SK-MEL-5 (cell line): ENCODE measurements around the gene HOMER2. TPM values are rescaled to one million over a fixed set of nuclear protein-coding genes. Genes with fewer than 3 reads are reported as not detected.
"Not testable (repeated sequence)": the region's sequence is repeated elsewhere in the genome, so short reads cannot be mapped to it uniquely, and the experiment has no call there.

ENCODE experiments used
- DNase-seq: peaks from one replicate; pipeline ENCODE4 v3.0.0-alpha.2; 2016; ENCODE audit warnings: low read depth, low spot score
- in situ Hi-C: cut with HindIII; loops from 2 replicates; pipeline ENCODE4 v1.10.0; 2016; ENCODE audit warnings: low sequenced_read_pairs, high pct_unique_total_duplicates, low pct_unique_long_range_greater_than_20kb
- polyA plus RNA-seq, 2 experiments: library from polyadenylated mRNA; depleted of rRNA; stranded (reverse); fragments of >200 nt; gene quantifications; 2 replicates each; pipeline ENCODE4 v1.2.3, GENCODE V29; 2015
- total RNA-seq: library from RNA; depleted of rRNA; stranded (reverse); fragments of >200 nt; shearing (Covaris generic); gene quantifications from 2 replicates; pipeline ENCODE4 v1.2.3, GENCODE V29; 2014; rRNA removed

HOMER2 gene
- 8.8 and 13.4 TPM in 2 replicates for total RNA-seq
- polyA plus RNA-seq (2015; cell fraction: cytosol; rRNA removed) = 7.8 and 10.6 TPM in 2 replicates
- polyA plus RNA-seq (2015; cell fraction: nucleus; rRNA removed) = 9.2 and 9.6 TPM in 2 replicates

GRCh38 chr15:82952158-82953081 lies at the start of gene HOMER2:
Gene HOMER2 (minus strand): TSS chr15:82952720. CDS start chr15:82952535, 185 bp downstream.
- in situ Hi-C loops = no loop called here
- no peak for DNase-seq

GRCh38 chr15:83000672-83001031 lies 48.1 kb upstream of the HOMER2 start:
- in situ Hi-C loops, DNase-seq: not testable (repeated sequence)

- in situ Hi-C loops = no loop called here
These were observed 47.6 kb upstream of the HOMER2 start for GRCh38 chr15:82999905-83000671.

GRCh38 chr15:82999426-82999825 lies 46.9 kb upstream of the HOMER2 start:
- DNase-seq = peak; percentile 22
- in situ Hi-C loops = no loop called here

More at GRCh38 chr15:82999905-83000671, 47.6 kb upstream of the HOMER2 start:
- peak; percentile 69 for DNase-seq

GRCh38 chr15:82995938-82996337 lies 43.4 kb upstream of the HOMER2 start:
- in situ Hi-C loops = no loop called here

GRCh38 chr15:82995076-82995475 lies 42.6 kb upstream of the HOMER2 start:
- no peak for DNase-seq
- in situ Hi-C loops = no loop called here

More at GRCh38 chr15:82995938-82996337, 43.4 kb upstream of the HOMER2 start:
- peak; percentile 22 for DNase-seq

GRCh38 chr15:82993144-82993543 lies 40.6 kb upstream of the HOMER2 start:
- in situ Hi-C loops = no loop called here
- no peak for DNase-seq

GRCh38 chr15:82992436-82992998 lies 40.0 kb upstream of the HOMER2 start:
- in situ Hi-C loops = no loop called here
- no peak for DNase-seq

GRCh38 chr15:82986442-82986780 lies 33.9 kb upstream of the HOMER2 start:
- in situ Hi-C loops = no loop called here
- DNase-seq = no peak

GRCh38 chr15:82985688-82986441 lies 33.3 kb upstream of the HOMER2 start, which contains the start of gene RAMAC:
Gene RAMAC (plus strand): TSS chr15:82986210. CDS start chr15:82989019, 2,809 bp downstream.
- in situ Hi-C loops = no loop called here
- peak; percentile 96 for DNase-seq

- no peak for DNase-seq
These were observed 28.5 kb upstream of the HOMER2 start for GRCh38 chr15:82980981-82981380.

GRCh38 chr15:82979726-82980125 lies 27.2 kb upstream of the HOMER2 start:
- in situ Hi-C loops = no loop called here
- DNase-seq = no peak

More at GRCh38 chr15:82980981-82981380, 28.5 kb upstream of the HOMER2 start:
- in situ Hi-C loops = no loop called here

GRCh38 chr15:82978438-82978837 lies 25.9 kb upstream of the HOMER2 start:
- in situ Hi-C loops = no loop called here

GRCh38 chr15:82977076-82977475 lies 24.6 kb upstream of the HOMER2 start:
- DNase-seq = no peak
- in situ Hi-C loops = no loop called here

More at GRCh38 chr15:82978438-82978837, 25.9 kb upstream of the HOMER2 start:
- no peak for DNase-seq

GRCh38 chr15:82972990-82973389 lies 20.5 kb upstream of the HOMER2 start:
- in situ Hi-C loops = no loop called here
- DNase-seq = no peak

GRCh38 chr15:82971218-82971984 lies 18.9 kb upstream of the HOMER2 start:
- in situ Hi-C loops = no loop called here
- DNase-seq = no peak

GRCh38 chr15:82970696-82971095 lies 18.2 kb upstream of the HOMER2 start:
- in situ Hi-C loops = no loop called here
- no peak for DNase-seq
